Fibroblast of mammary gland (primary cell): ENCODE results near the gene NFU1.
"Not testable (repeated sequence)": the region's sequence is repeated elsewhere in the genome, so short reads cannot be mapped to it uniquely, and the experiment has no call there.

Experiments
- DNase-seq: peaks from one replicate; pipeline ENCODE4 v3.0.0-alpha.2; 2010; ENCODE audit warnings: low read depth
- H3K4me3 ChIP-seq: 2 replicates; pipeline ENCODE4 v1.5.1; 2011; ENCODE audit warnings: low read depth, mild to moderate bottlenecking, low read length, moderate library complexity; ENCODE audit not compliant: control insufficient read depth
- CTCF ChIP-seq: conservative IDR thresholded peaks from 2 replicates; pipeline ENCODE4 v1.5.1; 2011; ENCODE audit warnings: low read depth, low read length, inconsistent platforms; ENCODE audit not compliant: control insufficient read depth, insufficient read depth

NFU1 gene

GRCh38 chr2:69454976-69455375 lies 17.7 kb upstream of the NFU1 start:
- TF ChIP-seq CTCF, result no peak
- no peak for DNase-seq
- H3K4me3 ChIP-seq, result no peak overlapping the region

- H3K4me3 ChIP-seq, result no peak overlapping the region
- peak; percentile 10 for DNase-seq
- TF ChIP-seq CTCF, result no peak
These were observed 16.4 kb upstream of the NFU1 start for GRCh38 chr2:69453475-69454129.

GRCh38 chr2:69452687-69453086 lies 15.5 kb upstream of the NFU1 start:
- no peak for DNase-seq

GRCh38 chr2:69450735-69451416 lies 13.6 kb upstream of the NFU1 start:
- H3K4me3 ChIP-seq, result no peak overlapping the region
- DNase-seq, result no peak
- no peak for TF ChIP-seq CTCF

More at GRCh38 chr2:69452687-69453086, 15.5 kb upstream of the NFU1 start:
- no peak for TF ChIP-seq CTCF
- no peak overlapping the region for H3K4me3 ChIP-seq

- peak; percentile 14 for DNase-seq
- no peak for TF ChIP-seq CTCF
- H3K4me3 ChIP-seq, result no peak overlapping the region
These were observed 12.7 kb upstream of the NFU1 start for GRCh38 chr2:69449906-69450305.

- DNase-seq, H3K4me3 ChIP-seq: not testable (repeated sequence)
These were observed 6.4 kb upstream of the NFU1 start for GRCh38 chr2:69443673-69444072.

- DNase-seq, result not testable (repeated sequence)
These were observed 2.3 kb upstream of the NFU1 start for GRCh38 chr2:69439499-69439898.

GRCh38 chr2:69438580-69438979 lies 1.3 kb upstream of the NFU1 start:
- no peak overlapping the region for H3K4me3 ChIP-seq
- DNase-seq, result no peak
- TF ChIP-seq CTCF, result no peak

More at GRCh38 chr2:69439499-69439898, 2.3 kb upstream of the NFU1 start:
- H3K4me3 ChIP-seq, result not testable (repeated sequence)
